HG02884 (cell line): Measurements from ENCODE around the gene NIPAL3.
"Not testable (repeated sequence)": the region's sequence is repeated elsewhere in the genome, so short reads cannot be mapped to it uniquely, and the experiment has no call there.

Source experiments
- ATAC-seq: cut with Tn5 transposase; IDR thresholded peaks from one replicate; pipeline ENCODE4 v1.9.1; 2021; ENCODE audit warnings: mild to moderate bottlenecking, moderate library complexity; ENCODE audit not compliant: unreplicated experiment

NIPAL3 gene

DNA sequence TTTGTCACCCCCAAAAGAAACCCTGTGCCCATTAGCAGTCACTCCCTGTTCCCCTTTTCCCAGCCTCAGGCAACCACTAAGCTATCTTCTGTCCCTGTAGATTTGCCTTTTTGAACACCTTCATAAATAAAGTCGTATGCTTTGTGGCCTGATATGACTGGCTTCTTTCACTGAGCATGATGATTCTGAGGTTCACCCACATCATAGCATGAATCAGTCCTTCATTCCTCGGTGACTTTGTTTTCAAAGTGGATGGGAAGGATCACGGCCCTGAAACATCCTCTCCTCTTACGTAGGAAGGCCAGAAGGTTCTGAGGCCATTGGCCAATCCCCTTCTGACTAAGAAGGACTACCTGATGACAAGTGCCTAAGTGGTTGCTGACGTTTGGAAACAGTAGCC lies 39.1 kb downstream of the NIPAL3 start:
- no peak for ATAC-seq

DNA sequence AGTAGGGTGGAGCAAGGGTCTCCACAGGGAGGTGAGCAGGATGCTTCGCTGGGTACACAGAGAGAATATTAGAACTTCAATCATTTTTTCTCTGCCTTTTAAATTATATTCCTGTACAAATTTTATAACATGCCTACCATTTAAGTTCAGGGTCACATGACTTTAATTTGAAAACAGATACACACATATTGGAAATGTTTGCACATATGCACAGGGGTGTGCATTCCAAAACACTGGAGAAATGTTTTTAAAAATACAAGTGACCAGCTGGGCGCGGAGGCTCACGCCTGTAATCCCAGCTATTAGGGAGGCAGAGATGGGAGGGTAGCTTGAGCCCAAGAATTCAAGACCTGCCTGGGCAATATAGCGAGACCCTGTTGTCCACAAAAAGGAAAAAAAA lies 39.7 kb downstream of the NIPAL3 start:
- no peak for ATAC-seq

DNA sequence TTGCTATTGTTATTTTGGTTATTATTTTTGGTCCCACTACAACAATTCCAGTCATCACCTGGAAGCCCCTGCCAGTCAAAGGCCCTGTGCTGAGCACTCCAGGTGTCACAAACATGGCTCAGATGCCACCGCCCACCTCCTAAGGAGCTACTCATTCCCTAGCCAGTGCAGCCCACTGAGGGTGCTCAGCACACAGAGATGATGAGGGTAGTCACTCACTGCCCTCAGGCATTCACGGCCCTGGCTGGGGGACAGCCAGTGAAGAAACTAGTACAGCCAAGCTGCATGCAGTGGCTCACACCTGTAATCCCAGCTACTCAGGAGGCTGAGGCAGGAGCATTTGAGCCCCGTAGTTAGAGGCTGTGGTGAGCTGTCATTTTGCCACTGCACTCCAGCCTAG lies 42.3 kb downstream of the NIPAL3 start:
- no peak for ATAC-seq

DNA sequence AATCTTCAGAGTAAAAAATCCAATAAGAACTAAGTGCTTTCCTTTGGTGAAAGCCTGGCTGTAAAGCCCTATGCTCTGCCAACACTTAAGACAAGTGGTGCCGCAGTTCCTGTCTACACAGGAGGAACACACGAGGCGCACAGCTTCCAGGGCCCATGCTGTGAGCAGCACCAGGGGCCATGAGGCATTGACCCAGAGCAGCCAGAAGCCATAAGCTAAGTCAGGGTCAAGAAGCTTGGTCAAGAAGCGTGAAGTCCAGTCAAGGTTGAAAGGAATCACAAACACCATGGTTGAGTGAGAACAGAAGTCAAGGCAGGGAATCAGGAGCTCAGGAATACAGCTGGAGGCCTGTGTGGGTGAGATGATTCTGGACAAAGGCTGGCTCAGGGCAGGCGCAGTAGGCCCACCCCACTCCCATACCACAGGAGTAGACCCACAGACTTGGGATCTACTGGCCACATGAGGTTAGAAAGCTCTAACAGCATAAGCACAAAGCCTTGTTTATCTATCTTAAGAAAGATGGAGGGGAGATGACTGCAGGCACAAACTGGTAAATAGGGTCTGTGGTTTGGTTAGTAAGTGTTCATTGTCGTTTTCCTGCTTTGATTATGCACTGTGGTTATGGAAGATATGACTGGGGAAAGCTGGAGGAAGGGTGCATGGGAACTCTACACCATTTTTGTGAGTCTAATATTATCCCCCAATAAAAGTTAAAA lies 44.1 kb downstream of the NIPAL3 start:
- ATAC-seq, result no peak

DNA sequence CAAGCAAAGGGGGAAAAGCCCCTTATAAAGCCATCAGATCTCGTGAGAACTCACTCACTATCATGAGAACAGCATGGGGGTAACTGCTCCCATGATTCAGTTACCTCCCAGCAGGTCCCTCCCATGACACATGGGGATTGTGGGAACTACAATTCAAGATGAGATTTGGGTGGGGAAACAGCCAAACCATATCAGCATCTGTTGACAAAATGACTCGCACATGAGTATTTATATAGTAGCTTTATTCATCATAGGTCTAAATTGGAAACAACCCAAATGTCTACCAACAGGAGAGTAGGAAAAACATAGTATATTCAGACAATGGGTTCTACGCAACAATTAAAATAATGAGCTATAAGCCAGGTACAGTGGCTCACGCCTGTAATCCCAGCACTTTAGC lies 46.5 kb downstream of the NIPAL3 start:
- not testable (repeated sequence) for ATAC-seq

DNA sequence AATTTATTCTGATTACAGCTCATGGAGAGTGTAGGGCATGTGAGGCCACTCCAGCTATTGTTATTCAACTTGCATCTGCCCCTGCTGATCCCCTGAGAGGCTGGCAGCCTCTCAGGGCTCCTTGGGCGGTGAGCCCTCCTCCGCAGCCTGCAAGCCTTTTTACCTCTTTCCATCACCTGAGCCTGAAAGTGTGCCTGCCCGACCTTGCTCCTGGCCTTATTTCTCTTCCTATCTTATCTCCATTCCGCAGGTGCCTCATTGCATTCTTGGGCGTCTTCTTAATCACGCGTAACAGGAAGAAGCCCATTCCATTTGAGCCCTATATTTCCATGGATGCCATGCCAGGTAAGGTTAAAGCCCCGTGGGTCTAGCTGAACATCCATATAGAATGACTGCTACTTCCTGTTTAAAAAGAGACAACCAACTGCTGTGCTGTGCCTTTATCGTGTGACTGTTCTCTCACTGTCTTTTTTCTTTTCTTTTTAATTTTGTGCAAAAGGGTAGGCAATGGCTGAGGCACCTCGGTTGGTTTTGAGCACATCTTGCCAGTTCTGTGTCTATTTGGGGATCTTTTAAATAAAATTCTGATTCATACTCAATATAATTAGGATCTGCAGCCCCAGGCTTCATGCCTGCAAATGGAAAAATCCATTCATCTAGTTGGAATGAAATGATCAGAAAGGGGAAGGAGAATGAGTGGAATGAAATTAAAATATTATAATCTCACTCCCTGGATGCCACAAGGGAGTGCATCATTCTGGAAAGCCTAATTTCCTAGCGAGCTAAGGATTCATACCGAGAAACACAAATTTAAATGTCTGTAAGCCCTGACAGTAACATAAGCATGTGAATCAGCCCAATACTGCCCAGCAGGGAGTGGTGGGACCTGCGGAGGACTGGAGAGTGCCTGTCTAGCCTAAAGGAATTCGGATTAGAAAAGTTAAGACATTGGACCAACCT lies 48.5 kb downstream of the NIPAL3 start:
- no peak for ATAC-seq

DNA sequence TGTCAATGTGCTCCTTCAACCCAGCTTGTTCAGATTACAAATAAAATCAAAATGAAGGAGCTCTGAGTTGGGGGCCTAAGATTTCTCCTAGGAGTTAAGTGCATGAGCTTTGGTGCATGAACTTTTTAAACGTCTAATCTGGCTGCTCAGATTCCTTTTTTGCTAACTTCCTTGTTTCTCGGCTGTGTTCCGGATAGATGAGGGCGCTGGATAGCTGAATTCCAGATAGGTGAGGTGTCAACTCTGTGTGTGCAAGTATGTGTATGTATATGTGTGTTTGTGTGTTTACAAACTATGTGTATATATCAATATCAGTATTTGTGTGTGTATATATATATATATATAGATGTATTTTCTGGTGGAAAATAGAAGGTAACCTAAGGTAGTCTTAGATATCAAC lies 49.5 kb downstream of the NIPAL3 start:
- ATAC-seq, result no peak

DNA sequence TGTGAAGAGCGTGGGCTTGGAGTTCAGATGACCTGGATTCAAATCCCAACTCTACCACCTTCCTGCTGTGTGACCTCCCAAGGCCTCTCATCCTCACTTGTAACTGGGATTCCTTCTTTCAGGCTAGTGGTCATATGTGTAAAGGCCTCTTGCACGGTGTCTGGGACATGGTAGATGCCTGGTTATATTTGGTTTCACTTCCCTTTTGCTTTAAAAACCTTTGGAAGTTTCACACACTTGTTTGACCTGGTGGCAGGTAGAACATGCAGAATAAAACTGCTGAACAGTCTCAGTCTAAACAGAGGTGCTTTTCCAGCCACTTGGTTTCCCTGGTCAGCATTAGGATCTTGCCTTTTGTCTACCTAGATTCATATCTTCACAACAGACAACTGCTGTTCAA lies 50.0 kb downstream of the NIPAL3 start:
- no peak for ATAC-seq

DNA sequence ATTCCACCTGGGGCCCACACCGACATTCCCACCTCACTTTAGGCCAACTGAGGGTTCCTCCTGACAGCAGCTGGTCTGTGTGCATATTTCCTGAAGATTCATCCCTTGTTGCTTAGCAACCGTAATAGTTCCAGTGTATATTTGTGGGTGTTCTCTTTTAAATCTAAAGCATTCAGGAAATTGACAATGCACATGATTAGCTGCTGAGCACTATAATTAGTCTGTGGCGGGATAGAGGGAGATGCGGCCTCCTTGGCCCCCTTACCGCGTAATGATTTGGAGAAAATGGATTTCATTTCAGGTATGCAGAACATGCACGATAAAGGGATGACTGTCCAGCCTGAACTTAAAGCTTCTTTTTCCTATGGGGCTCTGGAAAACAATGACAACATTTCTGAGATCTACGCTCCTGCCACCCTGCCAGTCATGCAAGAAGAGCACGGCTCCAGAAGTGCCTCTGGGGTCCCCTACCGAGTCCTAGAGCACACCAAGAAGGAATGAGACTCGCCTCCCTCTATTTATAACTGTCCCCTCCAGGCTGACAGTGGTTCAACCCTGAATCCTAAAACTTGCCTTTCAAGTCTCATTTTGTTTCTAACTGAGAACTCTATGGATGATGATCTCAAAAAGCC lies 53.2 kb downstream of the NIPAL3 start:
- ATAC-seq, result no peak

DNA sequence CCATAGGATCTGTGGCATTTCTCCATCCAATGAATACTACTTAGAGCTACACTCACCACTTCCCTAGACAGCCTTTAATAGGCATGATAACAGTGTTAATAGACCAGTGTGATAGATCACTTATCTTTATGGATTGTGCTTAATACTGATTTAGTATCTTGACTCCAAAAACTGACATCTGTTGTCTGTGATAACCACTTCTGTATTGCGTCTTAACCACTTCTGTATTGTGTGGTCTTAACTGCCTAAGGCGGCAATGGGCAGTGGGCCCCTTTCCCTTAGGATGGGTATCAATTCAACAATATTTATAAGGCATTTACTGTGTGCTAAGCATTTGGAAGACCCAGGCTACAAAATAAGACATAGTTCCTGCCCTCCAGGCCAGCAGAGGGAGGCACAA lies 55.0 kb downstream of the NIPAL3 start:
- no peak for ATAC-seq

DNA sequence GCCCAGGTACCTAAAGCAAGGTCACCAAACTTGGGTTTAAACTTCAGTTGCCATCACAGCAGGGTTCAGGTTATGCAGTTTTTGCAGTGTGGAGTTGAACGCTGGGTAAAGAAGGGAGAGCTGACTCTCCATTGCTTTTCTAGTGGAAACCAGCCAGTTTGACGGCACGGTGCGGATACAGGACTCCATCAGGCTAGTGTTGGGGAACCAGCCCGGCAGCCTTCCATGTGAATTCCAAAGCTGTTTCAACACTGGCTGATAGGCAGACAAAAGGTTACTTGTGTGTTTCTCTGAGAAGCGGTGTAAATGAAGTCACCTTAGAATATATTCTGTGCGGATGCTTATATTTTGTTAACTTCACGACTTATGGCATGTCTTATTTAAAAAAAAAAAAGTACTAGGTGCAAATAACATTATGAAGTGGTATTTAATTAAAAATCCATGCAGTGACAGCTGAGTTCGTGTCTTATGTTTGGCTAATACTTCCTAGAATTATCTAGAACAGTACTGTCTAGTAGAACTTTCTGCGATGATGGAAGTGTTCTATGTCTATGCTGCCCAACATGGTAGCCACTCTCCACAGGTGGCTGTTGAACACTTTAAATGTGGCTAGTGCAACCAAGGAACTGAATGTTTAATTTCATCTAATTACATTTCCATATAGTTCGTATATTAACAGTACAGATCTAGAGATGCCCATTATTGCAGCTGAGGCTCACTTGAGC lies 57.1 kb downstream of the NIPAL3 start:
- no peak for ATAC-seq

DNA sequence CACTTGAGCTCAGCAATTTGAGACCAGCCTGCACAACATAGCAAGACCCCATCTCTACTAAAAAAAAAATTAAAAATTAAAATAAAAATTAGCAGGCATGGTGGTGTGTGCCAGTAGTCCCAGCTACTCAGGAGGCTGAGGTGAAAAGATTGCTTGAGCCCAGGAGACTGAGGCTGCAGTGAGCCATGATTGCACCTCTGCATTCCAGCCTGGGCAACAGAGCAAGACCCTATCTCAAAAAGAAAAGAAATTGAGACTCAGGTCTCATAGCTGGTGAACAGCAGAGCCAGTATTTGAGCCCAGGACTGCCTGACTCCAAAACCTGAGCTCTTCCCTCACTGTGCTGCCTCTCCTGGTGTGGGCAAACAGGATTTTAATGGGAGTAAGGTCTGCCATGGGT lies 58.6 kb downstream of the NIPAL3 start:
- no peak for ATAC-seq

DNA sequence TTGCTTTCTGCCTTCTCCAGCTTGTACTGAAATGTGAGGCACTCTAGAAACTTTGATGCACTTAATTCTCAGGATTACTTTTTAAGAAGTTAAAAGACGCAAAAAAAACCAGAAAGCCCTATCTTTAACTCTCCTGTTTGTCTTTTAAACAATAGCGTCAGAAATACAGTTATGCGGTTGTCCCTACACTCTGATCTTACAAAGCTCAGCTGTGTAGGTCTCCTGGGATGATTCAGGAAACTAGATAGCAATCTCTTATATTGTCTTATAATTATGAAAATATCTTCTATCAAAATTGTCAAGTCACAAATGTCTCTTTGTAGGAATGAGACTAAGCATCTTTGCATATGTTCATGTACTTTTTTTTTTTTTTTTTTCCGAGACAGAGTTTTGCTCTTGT lies 60.1 kb downstream of the NIPAL3 start:
- no peak for ATAC-seq

DNA sequence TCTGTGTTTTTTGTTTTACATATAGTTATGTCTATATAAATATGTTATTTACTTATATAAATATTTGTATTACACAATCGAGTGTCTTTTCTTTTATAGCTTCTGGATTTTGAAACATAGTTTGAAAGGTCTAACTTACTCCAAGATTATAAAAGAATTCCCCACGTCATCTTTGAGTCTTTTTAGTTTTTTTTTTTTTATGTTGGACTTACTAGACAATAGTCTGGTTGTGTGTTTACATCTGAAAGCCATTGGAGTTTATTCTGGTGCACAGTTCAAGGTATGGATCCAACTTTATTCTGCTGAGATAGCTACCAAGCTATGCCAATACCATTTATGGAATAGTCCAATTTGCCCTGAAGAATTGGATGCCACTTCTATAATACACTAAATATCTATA lies 61.0 kb downstream of the NIPAL3 start:
- ATAC-seq, result no peak

DNA sequence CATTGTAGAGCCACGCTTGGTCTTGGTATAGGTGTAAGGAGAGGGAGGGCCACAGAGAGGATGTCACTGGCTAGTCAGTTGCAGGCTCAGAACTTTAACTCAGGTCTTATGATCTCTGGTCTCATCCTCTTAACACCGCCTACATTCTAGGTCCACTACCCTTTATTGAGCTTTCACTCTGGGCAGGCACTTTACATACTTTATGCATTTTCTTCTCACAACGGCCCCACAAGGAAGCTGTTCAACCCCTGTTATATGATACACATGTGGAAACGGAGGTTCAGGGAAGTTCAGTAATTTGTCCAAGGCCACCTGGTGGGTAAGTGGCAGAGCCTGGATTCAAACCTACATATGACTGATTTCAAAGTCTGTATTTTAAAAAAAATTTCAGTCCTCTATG lies 61.7 kb downstream of the NIPAL3 start:
- no peak for ATAC-seq

DNA sequence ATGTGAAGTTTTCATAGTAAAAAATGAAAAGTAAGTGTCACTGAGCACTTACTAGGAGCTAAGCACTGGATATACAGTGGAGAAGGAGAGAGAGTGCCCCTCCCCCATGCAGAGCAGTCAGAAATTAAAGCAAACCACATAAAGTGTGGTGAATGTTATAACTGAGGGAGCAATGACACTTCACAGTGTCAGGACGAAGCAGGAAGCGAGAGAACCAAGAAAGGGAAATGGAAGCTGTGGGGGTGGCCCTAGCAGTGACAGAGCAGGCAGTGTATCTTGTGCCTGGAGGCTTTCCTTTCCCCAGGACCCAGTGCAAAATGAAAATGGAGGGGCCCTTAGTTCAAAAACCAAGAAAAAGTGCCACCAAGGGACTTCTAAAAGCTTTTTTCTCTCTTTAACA lies 65.5 kb downstream of the NIPAL3 start:
- no peak for ATAC-seq

DNA sequence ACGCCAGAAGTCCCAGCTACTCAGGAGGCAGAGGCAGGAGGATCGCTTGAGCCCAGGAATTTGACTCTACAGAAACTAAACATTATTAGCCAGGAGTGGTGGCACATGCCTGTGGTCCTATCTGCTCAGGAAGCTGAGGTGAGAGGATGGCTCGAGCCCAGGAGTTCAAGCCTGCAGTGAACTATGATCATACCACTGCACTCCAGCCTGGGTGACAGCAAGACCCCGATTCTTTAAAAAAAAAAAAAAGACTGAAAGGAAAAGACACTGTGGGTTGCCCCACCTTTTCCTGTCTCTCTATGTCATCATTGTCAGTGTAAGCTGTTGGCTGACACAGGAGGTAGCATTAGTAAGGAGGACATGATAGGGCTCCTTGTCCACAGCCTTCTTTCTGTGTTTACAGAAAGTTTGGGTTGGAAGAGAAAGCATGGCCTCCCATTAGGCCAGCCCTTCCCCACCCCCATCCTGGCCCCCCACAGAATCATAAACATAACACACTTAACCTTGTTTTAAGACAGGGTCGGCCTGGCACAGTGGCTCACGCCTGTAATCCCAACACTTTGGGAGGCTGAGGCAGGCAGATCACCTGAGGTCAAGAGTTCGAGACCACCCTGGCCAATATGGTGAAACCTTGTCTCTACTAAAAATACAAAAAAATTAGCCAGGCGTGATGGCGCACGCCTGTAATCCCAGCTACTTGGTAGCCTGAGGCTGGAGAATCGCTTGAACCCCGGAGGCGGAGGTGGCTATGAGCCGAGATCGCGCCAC lies 66.4 kb downstream of the NIPAL3 start:
- no peak for ATAC-seq

DNA sequence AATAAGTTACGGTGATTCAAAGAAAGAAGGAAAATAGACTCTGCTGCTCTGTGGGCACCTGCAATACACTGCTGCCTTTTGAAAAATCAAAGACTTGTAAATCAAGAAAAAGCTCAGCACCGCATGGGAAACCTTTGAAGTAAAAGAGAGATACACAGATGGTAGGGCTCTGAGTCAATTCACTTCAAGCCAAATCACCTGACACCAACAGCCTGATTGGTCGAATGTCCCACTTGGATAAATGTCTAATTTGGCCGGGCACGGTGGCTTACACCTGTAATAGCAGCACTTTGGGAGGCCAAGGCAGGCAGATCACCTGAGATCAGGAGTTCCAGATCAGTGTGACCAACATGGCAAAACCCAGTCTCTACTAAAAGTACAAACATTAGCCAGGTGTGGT lies 67.8 kb downstream of the NIPAL3 start:
- no peak for ATAC-seq

DNA sequence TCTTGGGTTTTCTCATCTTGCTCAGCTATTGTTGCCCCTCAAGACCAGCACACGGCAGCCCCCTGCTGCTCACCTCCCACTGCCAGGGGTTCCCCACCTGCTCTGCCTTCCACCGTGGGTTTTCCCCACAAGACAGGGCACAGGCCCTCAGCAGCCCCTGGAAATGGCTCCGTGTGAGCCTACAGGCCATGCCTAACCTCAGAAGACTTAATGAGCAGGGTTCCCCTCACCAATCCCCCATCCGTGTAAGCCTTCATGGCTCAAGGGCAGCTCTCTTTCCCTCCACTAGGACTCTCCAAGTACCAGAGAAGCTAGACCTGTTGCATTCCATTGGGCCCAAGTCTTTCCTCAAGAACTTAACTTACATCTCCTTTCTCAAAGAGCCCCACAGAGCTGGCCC lies 68.6 kb downstream of the NIPAL3 start:
- no peak for ATAC-seq

DNA sequence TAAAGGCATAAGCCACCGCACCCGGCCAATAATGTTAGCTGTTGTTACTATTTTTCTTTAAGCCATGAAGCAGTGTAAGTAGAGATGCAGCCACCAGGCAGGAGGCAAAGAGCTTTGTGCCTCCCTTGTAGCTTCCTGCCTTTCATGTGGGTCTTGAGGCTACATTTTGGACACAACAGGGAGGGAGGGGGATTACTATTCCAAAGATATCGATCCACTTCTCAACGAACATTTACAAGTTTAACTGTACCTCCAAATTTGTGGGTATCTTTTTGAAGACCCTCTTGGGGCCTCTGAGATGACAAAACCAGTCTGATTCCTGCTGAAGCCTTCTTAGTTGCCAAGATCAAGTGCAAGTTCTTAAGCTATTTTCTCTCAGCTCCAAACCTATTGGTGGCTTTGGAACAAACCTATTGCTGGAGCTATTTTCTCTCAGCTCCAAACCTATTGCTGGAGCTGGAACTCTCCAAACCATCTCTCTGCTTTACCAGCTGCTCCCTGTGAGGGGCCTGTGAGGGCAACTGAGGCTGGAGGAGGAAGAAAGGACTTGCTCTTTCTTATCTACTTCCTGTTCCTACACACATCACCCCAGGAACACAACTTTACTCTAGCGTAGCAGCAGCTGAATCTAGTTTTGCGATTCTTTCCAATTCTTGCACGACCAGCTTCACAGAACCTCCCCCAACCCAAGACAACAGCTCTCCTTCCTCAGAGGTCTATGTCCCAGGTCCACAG lies 70.9 kb downstream of the NIPAL3 start:
- no peak for ATAC-seq
